SH-SY5Y (cell line): ENCODE results near the gene PCNA.

ENCODE experiments used
- GATA2 ChIP-seq: IDR thresholded peaks from 2 replicates; pipeline ENCODE4 v1.6.1; 2011; ENCODE audit warnings: mild to moderate bottlenecking, low read depth, low read length
- GATA3 ChIP-seq: IDR thresholded peaks from 2 replicates; pipeline ENCODE4 v1.6.1; 2011; ENCODE audit warnings: low read depth, mild to moderate bottlenecking, low read length, moderate library complexity

DNA sequence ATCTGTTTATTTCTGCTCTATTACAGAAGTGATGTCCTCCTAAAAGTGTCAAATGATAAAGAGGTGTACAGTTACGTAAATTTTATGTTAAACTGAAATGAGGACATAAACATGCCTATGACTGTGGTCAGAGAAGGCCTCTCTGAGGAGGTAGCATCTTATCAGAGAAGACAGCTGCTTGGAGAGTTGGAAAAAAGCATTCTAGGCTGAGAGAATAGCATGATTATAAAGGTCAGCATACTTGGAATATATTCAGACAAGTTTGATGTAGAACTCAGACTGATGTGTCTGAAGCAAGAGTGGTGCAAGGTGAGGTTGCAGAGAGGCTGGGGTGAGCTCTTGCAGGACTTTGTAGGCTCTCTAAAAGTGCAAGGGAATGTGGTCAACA, 3.1 kb upstream of the PCNA start:
- TF ChIP-seq GATA2 (no peak), GATA3 (no peak)
